HEK293 (cell line): ENCODE results near the gene CEP104.

Experiments used
- AEBP2 ChIP-seq: fragments of 450-650 bp; formaldehyde crosslinking; IDR thresholded peaks from 2 replicates; pipeline ENCODE4 v1.5.1; 2016; ENCODE audit warnings: missing biosample characterization, missing genetic modification characterization, borderline replicate concordance
- GLI4 ChIP-seq: fragments of 450-650 bp; formaldehyde crosslinking; IDR thresholded peaks from 2 replicates; pipeline ENCODE4 v1.5.1; 2016; ENCODE audit warnings: missing biosample characterization, missing genetic modification characterization
- GLIS2 ChIP-seq: fragments of 450-650 bp; formaldehyde crosslinking; IDR thresholded peaks from 2 replicates; pipeline ENCODE4 v1.5.1; 2016; ENCODE audit warnings: missing biosample characterization, missing genetic modification characterization
- KLF10 ChIP-seq: fragments of 450-650 bp; IDR thresholded peaks from 2 replicates; pipeline ENCODE4 v1.5.1; 2018; ENCODE audit warnings: missing biosample characterization, mild to moderate bottlenecking, missing genetic modification characterization
- SCRT1 ChIP-seq: fragments of 450-650 bp; formaldehyde crosslinking; IDR thresholded peaks from 2 replicates; pipeline ENCODE4 v1.5.1; 2016; ENCODE audit warnings: missing biosample characterization, missing genetic modification characterization, borderline replicate concordance
- SP7 ChIP-seq: fragments of 450-650 bp; formaldehyde crosslinking; IDR thresholded peaks from 2 replicates; pipeline ENCODE4 v1.5.1; 2016; ENCODE audit warnings: missing biosample characterization, missing genetic modification characterization
- TRIM28 ChIP-seq: IDR thresholded peaks from 2 replicates; pipeline ENCODE4 v1.6.1; 2011; ENCODE audit warnings: low read length, control low read depth, borderline replicate concordance
- ZBTB26 ChIP-seq: fragments of 450-650 bp; formaldehyde crosslinking; optimal IDR thresholded peaks from 2 replicates; pipeline ENCODE3; 2016; ENCODE audit warnings: missing biosample characterization, mild to moderate bottlenecking, missing genetic modification characterization
- ZFHX2 ChIP-seq: fragments of 450-650 bp; formaldehyde crosslinking; conservative IDR thresholded peaks from 2 replicates; pipeline ENCODE4 v1.5.1; 2016; ENCODE audit warnings: missing biosample characterization, missing genetic modification characterization
- ZNF146 ChIP-seq: fragments of 450-650 bp; formaldehyde crosslinking; IDR thresholded peaks from 2 replicates; pipeline ENCODE4 v1.5.1; 2016; ENCODE audit warnings: missing biosample characterization, missing genetic modification characterization
- ZNF174 ChIP-seq: fragments of 450-650 bp; formaldehyde crosslinking; IDR thresholded peaks from 2 replicates; pipeline ENCODE4 v1.5.0; 2017; ENCODE audit warnings: missing biosample characterization, mild to moderate bottlenecking, missing genetic modification characterization
- ZNF175 ChIP-seq: fragments of 450-650 bp; formaldehyde crosslinking; IDR thresholded peaks from 2 replicates; pipeline ENCODE4 v1.5.1; 2016; ENCODE audit warnings: missing biosample characterization, missing genetic modification characterization
- ZNF2 ChIP-seq: fragments of 450-650 bp; formaldehyde crosslinking; IDR thresholded peaks from 2 replicates; pipeline ENCODE4 v1.5.1; 2016; ENCODE audit warnings: missing biosample characterization, missing genetic modification characterization
- ZNF223 ChIP-seq: fragments of 450-650 bp; formaldehyde crosslinking; IDR thresholded peaks from 2 replicates; pipeline ENCODE4 v1.5.1; 2016; ENCODE audit warnings: missing biosample characterization, missing genetic modification characterization
- ZNF302 ChIP-seq: fragments of 450-650 bp; formaldehyde crosslinking; IDR thresholded peaks from 2 replicates; pipeline ENCODE4 v1.5.1; 2016; ENCODE audit warnings: missing biosample characterization, missing genetic modification characterization, low read depth
- ZNF324 ChIP-seq: fragments of 450-650 bp; formaldehyde crosslinking; IDR thresholded peaks from 2 replicates; pipeline ENCODE4 v1.5.1; 2016; ENCODE audit warnings: missing biosample characterization, missing genetic modification characterization
- ZNF518A ChIP-seq: fragments of 450-650 bp; formaldehyde crosslinking; conservative IDR thresholded peaks from 2 replicates; pipeline ENCODE4 v1.5.1; 2016; ENCODE audit warnings: low read depth, missing biosample characterization, missing genetic modification characterization
- ZNF529 ChIP-seq: fragments of 450-650 bp; formaldehyde crosslinking; IDR thresholded peaks from 2 replicates; pipeline ENCODE4 v1.5.1; 2017; ENCODE audit warnings: missing genetic modification characterization, missing biosample characterization; ENCODE audit not compliant: insufficient replicate concordance
- ZNF555 ChIP-seq: fragments of 450-650 bp; formaldehyde crosslinking; conservative IDR thresholded peaks from 2 replicates; pipeline ENCODE4 v1.5.1; 2017; ENCODE audit warnings: missing biosample characterization, mild to moderate bottlenecking, missing genetic modification characterization, inconsistent platforms
- ZNF560 ChIP-seq: fragments of 450-650 bp; formaldehyde crosslinking; IDR thresholded peaks from 2 replicates; pipeline ENCODE4 v1.5.1; 2017; ENCODE audit warnings: missing biosample characterization, missing genetic modification characterization, borderline replicate concordance
- ZNF596 ChIP-seq: fragments of 450-650 bp; IDR thresholded peaks from 2 replicates; pipeline ENCODE4 v1.5.0; 2018; ENCODE audit warnings: missing biosample characterization, mild to moderate bottlenecking, missing genetic modification characterization, moderate library complexity
- ZNF600 ChIP-seq: fragments of 450-650 bp; formaldehyde crosslinking; IDR thresholded peaks from 2 replicates; pipeline ENCODE4 v1.5.1; 2016; ENCODE audit warnings: missing biosample characterization, missing genetic modification characterization
- ZNF626 ChIP-seq: fragments of 450-650 bp; sonication (Bioruptor Pico); formaldehyde crosslinking; IDR thresholded peaks from 2 replicates; pipeline ENCODE4 v1.5.1; 2018; ENCODE audit warnings: missing biosample characterization, missing genetic modification characterization, inconsistent platforms
- ZNF658 ChIP-seq: fragments of 450-650 bp; formaldehyde crosslinking; IDR thresholded peaks from 2 replicates; pipeline ENCODE4; 2016; ENCODE audit warnings: missing biosample characterization, missing genetic modification characterization
- ZNF670 ChIP-seq: fragments of 450-650 bp; formaldehyde crosslinking; IDR thresholded peaks from 2 replicates; pipeline ENCODE4 v1.5.1; 2016; ENCODE audit warnings: missing biosample characterization, missing genetic modification characterization, low read depth
- ZNF76 ChIP-seq: fragments of 450-650 bp; formaldehyde crosslinking; IDR thresholded peaks from 2 replicates; pipeline ENCODE4; 2016; ENCODE audit warnings: low read depth, missing biosample characterization, missing genetic modification characterization, borderline replicate concordance
- ZSCAN16 ChIP-seq: fragments of 450-650 bp; formaldehyde crosslinking; IDR thresholded peaks from 2 replicates; pipeline ENCODE4 v1.5.1; 2016; ENCODE audit warnings: missing biosample characterization, missing genetic modification characterization
- ZSCAN23 ChIP-seq: fragments of 450-650 bp; formaldehyde crosslinking; IDR thresholded peaks from 2 replicates; pipeline ENCODE4 v1.5.1; 2016; ENCODE audit warnings: missing biosample characterization, missing genetic modification characterization
- TF ChIP-seq, protein P1 (sequence below): fragments of 450-650 bp; formaldehyde crosslinking; IDR thresholded peaks from 2 replicates; pipeline ENCODE4 v1.5.1; 2016; ENCODE audit warnings: missing biosample characterization, missing genetic modification characterization
- TF ChIP-seq, protein P2 (sequence below): fragments of 450-650 bp; IDR thresholded peaks from 2 replicates; pipeline ENCODE4 v1.5.1; 2018; ENCODE audit warnings: missing biosample characterization, missing genetic modification characterization

CEP104 gene

GRCh38 chr1:3796215-3797061, 60.6 kb downstream of the CEP104 start, which contains the start of gene LRRC47 (continued):
- TF ChIP-seq ZNF518A (tag by site-specific recombination) (peak; percentile 99), ZFHX2 (tag by site-specific recombination) (peak; percentile 58), ZNF2 (tag by site-specific recombination) (0 out of 2 replicates have a peak, but pooled peaks have one; percentile 79), ZNF223 (no peak), ZNF324 (tag by site-specific recombination) (no peak), AEBP2 (no peak), ZNF600 (tag by site-specific recombination) (no peak), ZNF670 (tag by site-specific recombination) (no peak), ZNF175 (tag by site-specific recombination) (no peak), ZNF560 (no peak), ZBTB26 (tag by site-specific recombination) (peak; percentile 83), ZNF626 (tag by site-specific recombination) (no peak), SP7 (tag by site-specific recombination) (peak; percentile 72), ZNF146 (tag by site-specific recombination) (no peak), ZSCAN16 (tag by site-specific recombination) (no peak), ZNF174 (tag by site-specific recombination) (no peak), GLIS2 (tag by site-specific recombination) (peak; percentile 76), KLF10 (tag by site-specific recombination) (peak; percentile 57; the same call in 1 of the 2 replicates), SCRT1 (tag by site-specific recombination) (no peak), ZNF76 (tag by site-specific recombination) (peak; percentile 76; the same call in 1 of the 2 replicates), ZNF302 (no peak), TRIM28 (no peak), ZNF555 (tag by site-specific recombination) (no peak), GLI4 (tag by site-specific recombination) (no peak), ZNF529 (tag by site-specific recombination) (no peak), ZNF596 (tag by site-specific recombination) (no peak), ZNF658 (tag by site-specific recombination) (no peak), ZSCAN23 (no peak)
- TF ChIP-seq, protein P1, sequence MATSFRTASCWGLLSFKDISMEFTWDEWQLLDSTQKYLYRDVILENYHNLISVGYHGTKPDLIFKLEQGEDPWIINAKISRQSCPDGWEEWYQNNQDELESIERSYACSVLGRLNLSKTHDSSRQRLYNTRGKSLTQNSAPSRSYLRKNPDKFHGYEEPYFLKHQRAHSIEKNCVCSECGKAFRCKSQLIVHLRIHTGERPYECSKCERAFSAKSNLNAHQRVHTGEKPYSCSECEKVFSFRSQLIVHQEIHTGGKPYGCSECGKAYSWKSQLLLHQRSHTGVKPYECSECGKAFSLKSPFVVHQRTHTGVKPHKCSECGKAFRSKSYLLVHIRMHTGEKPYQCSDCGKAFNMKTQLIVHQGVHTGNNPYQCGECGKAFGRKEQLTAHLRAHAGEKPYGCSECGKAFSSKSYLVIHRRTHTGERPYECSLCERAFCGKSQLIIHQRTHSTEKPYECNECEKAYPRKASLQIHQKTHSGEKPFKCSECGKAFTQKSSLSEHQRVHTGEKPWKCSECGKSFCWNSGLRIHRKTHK (tag by site-specific recombination) = no peak
- TF ChIP-seq, protein P2, sequence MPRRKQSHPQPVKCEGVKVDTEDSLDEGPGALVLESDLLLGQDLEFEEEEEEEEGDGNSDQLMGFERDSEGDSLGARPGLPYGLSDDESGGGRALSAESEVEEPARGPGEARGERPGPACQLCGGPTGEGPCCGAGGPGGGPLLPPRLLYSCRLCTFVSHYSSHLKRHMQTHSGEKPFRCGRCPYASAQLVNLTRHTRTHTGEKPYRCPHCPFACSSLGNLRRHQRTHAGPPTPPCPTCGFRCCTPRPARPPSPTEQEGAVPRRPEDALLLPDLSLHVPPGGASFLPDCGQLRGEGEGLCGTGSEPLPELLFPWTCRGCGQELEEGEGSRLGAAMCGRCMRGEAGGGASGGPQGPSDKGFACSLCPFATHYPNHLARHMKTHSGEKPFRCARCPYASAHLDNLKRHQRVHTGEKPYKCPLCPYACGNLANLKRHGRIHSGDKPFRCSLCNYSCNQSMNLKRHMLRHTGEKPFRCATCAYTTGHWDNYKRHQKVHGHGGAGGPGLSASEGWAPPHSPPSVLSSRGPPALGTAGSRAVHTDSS (tag by site-specific recombination) = no peak
